HepG2 (cell line): ENCODE results near the gene SCN4B. TPM values are rescaled to one million over a fixed set of nuclear protein-coding genes. Genes with fewer than 3 reads are reported as not detected.

Experiments
- ATAC-seq: fragments of 200-7000 bp; cut with Tn5 transposase; 3 replicates; pipeline ENCODE4 v1.9.1; 2020; ENCODE audit warnings: mild to moderate bottlenecking, moderate library complexity
- BruUV-seq: library from RNA; stranded (reverse); fragments of 400-500 nt; replicated peaks from 2 replicates; lab custom pipeline; 2021; lab: Mats Ljungman, UMichigan
- CTCF ChIA-PET: fragments of 300-600 bp; formaldehyde crosslinking; extraction: SDS; loops from one replicate; lab custom pipeline; 2021; ENCODE audit warnings: low total read pairs, inconsistent platforms, low intra/inter-chr PET ratio; lab: Yijun Ruan, JAX
- POLR2A ChIA-PET: fragments of 350-600 bp; sonication (Branson Sonifier 250); formaldehyde crosslinking; loops from one replicate; lab custom pipeline; 2020; ENCODE audit warnings: antibody characterized with exemption, inconsistent platforms; lab: Yijun Ruan, JAX
- DNase-seq: peaks from one replicate; pipeline ENCODE4 v3.0.0-alpha.2; 2015; ENCODE audit warnings: low spot score
- FAIRE-seq: peaks from 3 replicates; lab custom pipeline; 2011; peaks lifted over from hg19 to GRCh38; lab: Jason Lieb, UNC
- H2AFZ ChIP-seq: one replicate; pipeline ENCODE4 v1.6.1; 2011; ENCODE audit warnings: low read length, inconsistent platforms
- H3K27ac ChIP-seq: fragments of 300-600 bp; 3 replicates; pipeline ENCODE4 v1.8.0; 2011; ENCODE audit warnings: mixed run types, mild to moderate bottlenecking, mixed read lengths, low read length, inconsistent platforms; ENCODE audit not compliant: insufficient read depth; ENCODE audit errors: extremely low read length
- H3K27me3 ChIP-seq, 2 experiments: fragments of 200-600 bp in 1 of 2; 2 replicates in 1 of 2; 3 replicates in 1 of 2; pipeline versions ENCODE4 v1.6.0 to v1.8.0; 2011; ENCODE audit warnings: low read length in 2 of 2, mild to moderate bottlenecking in 2 of 2, moderate library complexity in 2 of 2, inconsistent platforms in 1 of 2; ENCODE audit not compliant: insufficient read depth in 2 of 2, control insufficient read depth in 1 of 2
- H3K36me3 ChIP-seq, 2 experiments: fragments of 200-600 bp in 1 of 2; replicated peaks in 1 of 2; 2 replicates in 1 of 2; 3 replicates in 1 of 2; pipeline versions ENCODE4 v1.5.1 to v1.8.0; 2011; ENCODE audit warnings: low read length in 2 of 2, inconsistent platforms in 1 of 2; ENCODE audit not compliant: insufficient read depth in 2 of 2, control insufficient read depth in 1 of 2
- H3K4me1 ChIP-seq: 2 replicates; pipeline ENCODE4 v1.5.1; 2012; ENCODE audit warnings: low read length, inconsistent platforms; ENCODE audit not compliant: insufficient read depth
- H3K4me2 ChIP-seq: 2 replicates; pipeline ENCODE4 v1.6.0; 2011; ENCODE audit warnings: low read depth, low read length, inconsistent platforms
- H3K4me3 ChIP-seq, 3 experiments: fragments of 200-600 bp in 1 of 3; sonication (generic), shearing (Covaris generic) in 1 of 3; replicated peaks in 1 of 3; 2 replicates each; pipeline ENCODE4 v1.5.1; 2011 to 2016; ENCODE audit warnings: low read length in 3 of 3, inconsistent platforms in 2 of 3, low read depth in 2 of 3, mild to moderate bottlenecking in 2 of 3, control low read depth in 1 of 3, mixed read lengths in 1 of 3; ENCODE audit not compliant: insufficient read depth in 1 of 3
- H3K79me2 ChIP-seq: one replicate; pipeline ENCODE4 v1.6.1; 2011; ENCODE audit warnings: low read length, inconsistent platforms; ENCODE audit not compliant: insufficient read depth
- H3K9ac ChIP-seq: 2 replicates; pipeline ENCODE4 v1.6.0; 2011; ENCODE audit warnings: mild to moderate bottlenecking, low read depth, low read length, inconsistent platforms; ENCODE audit not compliant: insufficient read depth
- H3K9me3 ChIP-seq: 2 replicates; pipeline ENCODE4 v1.5.1; 2012; ENCODE audit warnings: mild to moderate bottlenecking, low read length
- H4K20me1 ChIP-seq: 2 replicates; pipeline ENCODE4 v1.6.0; 2011; ENCODE audit warnings: inconsistent platforms, mild to moderate bottlenecking, low read length, moderate library complexity; ENCODE audit not compliant: insufficient read depth
- DMTF1 ChIP-seq: sonication (generic); formaldehyde crosslinking; IDR thresholded peaks from 2 replicates; pipeline ENCODE4 v1.4.0; 2020; ENCODE audit warnings: mild to moderate bottlenecking, missing genetic modification reagents
- ELF1 ChIP-seq: sonication (generic); formaldehyde crosslinking; IDR thresholded peaks from 2 replicates; pipeline ENCODE4 v1.4.0; 2020; ENCODE audit warnings: missing genetic modification reagents
- HNF4G ChIP-seq, 2 experiments: sonication (generic) in 1 of 2; formaldehyde crosslinking in 1 of 2; IDR thresholded peaks; 2 replicates each; pipeline versions ENCODE4 v1.4.0 to v1.6.1; 2011 to 2020; ENCODE audit warnings: borderline replicate concordance in 2 of 2, low read depth in 2 of 2, mild to moderate bottlenecking in 2 of 2, low read length in 1 of 2, missing genetic modification reagents in 1 of 2, moderate library complexity in 1 of 2
- HNRNPUL1 ChIP-seq: fragments of 200-400 bp; formaldehyde crosslinking; IDR thresholded peaks from 2 replicates; pipeline ENCODE4 v1.6.1; 2017; ENCODE audit warnings: low read depth, mild to moderate bottlenecking, low read length, moderate library complexity
- ZFX ChIP-seq: sonication (generic); formaldehyde crosslinking; IDR thresholded peaks from 2 replicates; pipeline ENCODE4 v1.4.0; 2020; ENCODE audit warnings: mild to moderate bottlenecking, low read depth, missing genetic modification reagents, moderate library complexity
- ZNF121 ChIP-seq: sonication (generic); formaldehyde crosslinking; IDR thresholded peaks from 2 replicates; pipeline ENCODE4 v1.5.0; 2020; ENCODE audit warnings: mild to moderate bottlenecking, missing genetic modification reagents
- ZNF235 ChIP-seq: sonication (generic); formaldehyde crosslinking; IDR thresholded peaks from 2 replicates; pipeline ENCODE4 v1.8.1; 2023; ENCODE audit warnings: mild to moderate bottlenecking, missing genetic modification reagents, borderline replicate concordance
- ZNF616 ChIP-seq: sonication (generic); formaldehyde crosslinking; IDR thresholded peaks from 2 replicates; pipeline ENCODE4 v1.5.0; 2020; ENCODE audit warnings: low read depth, mild to moderate bottlenecking, missing genetic modification reagents
- ZNF652 ChIP-seq: IDR thresholded peaks from 2 replicates; pipeline ENCODE4 v1.6.1; 2016; ENCODE audit warnings: low read depth, borderline replicate concordance
- WGBS: methylation state at CpG from one replicate; pipeline ENCODE4 v1.1.6; 2017; ENCODE audit warnings: low lambda C conversion rate; 5-methylcytosine and 5-hydroxymethylcytosine counted together
- in situ Hi-C: cut with HindIII; loops from 2 replicates; pipeline ENCODE4 v1.10.0; 2017; ENCODE audit warnings: low pct_unique_long_range_greater_than_20kb; ENCODE audit not compliant: extremely low pct_ligation_motif_present
- intact Hi-C: fragments of 100-400 bp; cut with micrococcal nuclease; formaldehyde crosslinking; loops from one replicate; pipeline ENCODE4 v1.10.0; 2022; ENCODE audit not compliant: unreplicated experiment
- polyA plus RNA-seq, 8 experiments: library from polyadenylated mRNA; depleted of rRNA in 3 of 8; stranded (reverse) in 7 of 8; unstranded in 1 of 8; fragments of >200 nt; fragmentation: Illumina TruSeq in 4 of 8; extraction: Trizol in 4 of 8; gene quantifications; 2 replicates each; pipeline versions ENCODE4 v1.2.1 to v1.2.3, GENCODE V29; 2011 to 2016; ENCODE audit warnings: low read depth in 4 of 8, missing spikeins in 1 of 8, mixed read lengths in 1 of 8; ENCODE audit not compliant: insufficient read depth in 1 of 8
- total RNA-seq, 5 experiments: library from RNA; depleted of rRNA; stranded (reverse); fragments of >200 nt; fragmentation: Illumina TruSeq; extraction: Trizol; gene quantifications; 2 replicates each; pipeline ENCODE4 v1.2.3, GENCODE V29; 2016; ENCODE audit warnings: low read depth in 1 of 5
- TF ChIP-seq, protein P1 (sequence below): sonication (generic); formaldehyde crosslinking; IDR thresholded peaks from 2 replicates; pipeline ENCODE4 v1.5.0; 2020; ENCODE audit warnings: missing genetic modification reagents, mild to moderate bottlenecking, borderline replicate concordance
- TF ChIP-seq, protein P2 (sequence below): sonication (generic); formaldehyde crosslinking; IDR thresholded peaks from 2 replicates; pipeline ENCODE4 v1.5.1; 2020; ENCODE audit warnings: mild to moderate bottlenecking, missing genetic modification reagents, moderate library complexity
- TF ChIP-seq, protein P3 (sequence below): sonication (generic); formaldehyde crosslinking; IDR thresholded peaks from 2 replicates; pipeline ENCODE4 v1.4.0; 2020; ENCODE audit warnings: mild to moderate bottlenecking, missing genetic modification reagents

SCN4B gene
- total and polyA plus RNA-seq, 2 of the 13 experiments (the other 11 are each of a cell fraction or from before 2014, with no cell fraction given): 0.04 to 0.29 TPM

GRCh38 chr11:118154641-118155040 lies 2.0 kb upstream of the SCN4B start:
- no peak for DNase-seq
- H3K79me2 ChIP-seq: no peaks in the 10 kb centered on the region
- ChIA-PET POLR2A (no interaction called here), CTCF (no interaction called here)
- BruUV-seq: no TSS peak
- H3K36me3 ChIP-seq: no peaks in the 10 kb centered on the region
- WGBS: 0% methylated on average over 1 of the region's 1 CpG
- in situ Hi-C loops: no loop called here
- peaks cover 27 to 95% of the 10 kb centered on the region in 2 experiments for H3K27me3 ChIP-seq
- no peak overlapping the region for H3K4me2 ChIP-seq
- H3K4me3 ChIP-seq: no peak overlapping the region
- H2AFZ ChIP-seq: no peak overlapping the region
- H3K4me1 ChIP-seq: peaks cover 26% of the 10 kb centered on the region
- ATAC-seq: no peak
- no peak for FAIRE-seq
- no peaks in the 10 kb centered on the region for H3K9me3 ChIP-seq
- H3K9ac ChIP-seq: no peak overlapping the region
- no peak overlapping the region for H3K27ac ChIP-seq
- intact Hi-C loops: no loop called here
- no peaks in the 10 kb centered on the region for H4K20me1 ChIP-seq
- TF ChIP-seq, protein P1, sequence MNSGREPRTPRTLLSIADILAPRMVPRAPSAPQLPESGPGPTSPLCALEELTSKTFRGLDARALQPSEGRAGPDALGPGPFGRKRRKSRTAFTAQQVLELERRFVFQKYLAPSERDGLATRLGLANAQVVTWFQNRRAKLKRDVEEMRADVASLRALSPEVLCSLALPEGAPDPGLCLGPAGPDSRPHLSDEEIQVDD: no peak
- TF ChIP-seq, protein P2, sequence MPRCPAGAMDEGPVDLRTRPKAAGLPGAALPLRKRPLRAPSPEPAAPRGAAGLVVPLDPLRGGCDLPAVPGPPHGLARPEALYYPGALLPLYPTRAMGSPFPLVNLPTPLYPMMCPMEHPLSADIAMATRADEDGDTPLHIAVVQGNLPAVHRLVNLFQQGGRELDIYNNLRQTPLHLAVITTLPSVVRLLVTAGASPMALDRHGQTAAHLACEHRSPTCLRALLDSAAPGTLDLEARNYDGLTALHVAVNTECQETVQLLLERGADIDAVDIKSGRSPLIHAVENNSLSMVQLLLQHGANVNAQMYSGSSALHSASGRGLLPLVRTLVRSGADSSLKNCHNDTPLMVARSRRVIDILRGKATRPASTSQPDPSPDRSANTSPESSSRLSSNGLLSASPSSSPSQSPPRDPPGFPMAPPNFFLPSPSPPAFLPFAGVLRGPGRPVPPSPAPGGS (CRISPR knock-in tag): no peak
- TF ChIP-seq ZFX (CRISPR knock-in tag) (no peak), ZNF235 (CRISPR knock-in tag) (no peak), ELF1 (CRISPR knock-in tag) (no peak), ZNF652 (CRISPR knock-in tag) (no peak), ZNF121 (no peak), HNRNPUL1 (no peak), HNF4G (IDR thresholded peaks at IDR 0.05; ENCODE audit: borderline replicate concordance, low read depth, low read length) (no peak), HNF4G (CRISPR knock-in tag; IDR thresholded peaks at IDR 0.05; ENCODE audit: borderline replicate concordance, low read depth) (no peak), DMTF1 (CRISPR knock-in tag) (no peak), ZNF616 (no peak)
- TF ChIP-seq, protein P3, sequence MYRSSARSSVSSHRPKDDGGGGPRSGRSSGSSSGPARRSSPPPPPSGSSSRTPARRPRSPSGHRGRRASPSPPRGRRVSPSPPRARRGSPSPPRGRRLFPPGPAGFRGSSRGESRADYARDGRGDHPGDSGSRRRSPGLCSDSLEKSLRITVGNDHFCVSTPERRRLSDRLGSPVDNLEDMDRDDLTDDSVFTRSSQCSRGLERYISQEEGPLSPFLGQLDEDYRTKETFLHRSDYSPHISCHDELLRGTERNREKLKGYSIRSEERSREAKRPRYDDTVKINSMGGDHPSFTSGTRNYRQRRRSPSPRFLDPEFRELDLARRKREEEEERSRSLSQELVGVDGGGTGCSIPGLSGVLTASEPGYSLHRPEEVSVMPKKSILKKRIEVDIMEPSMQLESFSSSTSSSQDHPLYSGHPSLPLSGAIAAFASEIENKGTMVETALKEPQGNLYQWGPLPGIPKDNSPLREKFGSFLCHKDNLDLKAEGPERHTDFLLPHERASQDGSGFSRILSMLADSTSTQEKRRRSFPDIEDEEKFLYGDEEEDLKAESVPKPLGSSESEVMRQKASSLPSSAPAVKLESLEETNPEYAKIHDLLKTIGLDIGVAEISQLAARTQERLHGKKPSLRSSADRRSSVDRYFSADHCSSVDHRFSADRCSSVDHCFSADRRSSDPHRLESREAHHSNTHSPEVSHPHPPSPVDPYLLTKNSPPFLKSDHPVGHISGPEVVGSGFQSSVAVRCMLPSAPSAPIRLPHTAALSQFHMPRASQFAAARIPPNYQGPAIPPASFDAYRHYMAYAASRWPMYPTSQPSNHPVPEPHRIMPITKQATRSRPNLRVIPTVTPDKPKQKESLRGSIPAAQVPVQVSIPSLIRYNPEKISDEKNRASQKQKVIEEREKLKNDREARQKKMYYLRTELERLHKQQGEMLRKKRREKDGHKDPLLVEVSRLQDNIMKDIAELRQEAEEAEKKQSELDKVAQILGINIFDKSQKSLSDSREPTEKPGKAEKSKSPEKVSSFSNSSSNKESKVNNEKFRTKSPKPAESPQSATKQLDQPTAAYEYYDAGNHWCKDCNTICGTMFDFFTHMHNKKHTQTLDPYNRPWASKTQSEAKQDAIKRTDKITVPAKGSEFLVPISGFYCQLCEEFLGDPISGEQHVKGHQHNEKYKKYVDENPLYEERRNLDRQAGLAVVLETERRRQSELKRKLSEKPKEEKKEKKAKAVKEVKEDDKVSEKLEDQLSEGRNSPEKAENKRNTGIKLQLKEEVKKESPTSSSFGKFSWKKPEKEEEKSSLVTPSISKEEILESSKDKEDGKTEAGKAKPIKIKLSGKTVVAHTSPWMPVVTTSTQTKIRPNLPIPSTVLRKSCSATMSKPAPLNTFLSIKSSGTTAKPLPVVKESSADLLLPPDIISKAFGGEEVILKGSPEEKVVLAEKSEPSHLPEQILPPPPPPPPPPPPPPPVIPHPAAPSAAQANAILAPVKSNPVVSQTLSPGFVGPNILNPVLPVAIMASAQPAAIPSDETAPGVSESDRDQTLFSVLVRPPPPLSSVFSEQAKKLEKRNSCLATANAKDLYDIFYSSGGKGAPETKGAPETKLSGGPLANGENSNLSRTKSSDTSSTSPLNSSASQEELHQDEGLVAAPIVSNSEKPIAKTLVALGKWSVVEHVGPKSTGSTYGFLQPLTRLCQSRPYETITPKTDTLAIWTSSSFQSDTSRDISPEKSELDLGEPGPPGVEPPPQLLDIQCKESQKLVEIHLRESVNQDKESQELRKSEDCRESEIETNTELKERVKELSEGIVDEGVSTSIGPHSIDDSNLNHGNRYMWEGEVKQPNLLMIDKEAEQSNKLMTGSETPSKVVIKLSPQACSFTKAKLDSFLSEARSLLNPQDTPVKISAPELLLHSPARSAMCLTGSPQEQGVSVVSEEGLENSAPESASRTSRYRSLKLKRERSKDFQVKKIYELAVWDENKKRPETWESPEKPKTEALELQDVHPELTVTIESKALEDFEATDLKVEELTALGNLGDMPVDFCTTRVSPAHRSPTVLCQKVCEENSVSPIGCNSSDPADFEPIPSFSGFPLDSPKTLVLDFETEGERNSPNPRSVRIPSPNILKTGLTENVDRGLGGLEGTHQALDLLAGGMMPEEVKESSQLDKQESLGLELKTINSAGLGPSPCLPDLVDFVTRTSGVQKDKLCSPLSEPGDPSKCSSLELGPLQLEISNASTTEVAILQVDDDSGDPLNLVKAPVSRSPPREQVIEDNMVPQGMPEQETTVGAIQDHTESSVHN (CRISPR knock-in tag): no peak
